Fibroblast of the aortic adventitia (primary cell): ENCODE measurements around the gene IMPG2. TPM values are rescaled to one million over a fixed set of nuclear protein-coding genes. Genes with fewer than 3 reads are reported as not detected.

ENCODE experiments used
- DNase-seq: peaks from one replicate; pipeline ENCODE4 v3.0.0-alpha.2; 2010; ENCODE audit warnings: low read depth
- H3K4me3 ChIP-seq: 2 replicates; pipeline ENCODE4 v1.5.1; 2011; ENCODE audit warnings: low read depth, mild to moderate bottlenecking, control low read depth, low read length, moderate library complexity
- CTCF ChIP-seq: IDR thresholded peaks from 2 replicates; pipeline ENCODE4 v1.5.1; 2011; ENCODE audit warnings: mild to moderate bottlenecking, low read length, control low read depth, inconsistent platforms; ENCODE audit not compliant: insufficient read depth
- total RNA-seq: library from RNA; depleted of rRNA; stranded (reverse); fragments of >200 nt; gene quantifications from 2 replicates; pipeline ENCODE4 v1.2.3, GENCODE V29; 2012; ENCODE audit warnings: low replicate concordance

IMPG2 gene
- total RNA-seq, 1 donor, result 0.45 TPM

GRCh38 chr3:101183151-101183550 is 137.2 kb downstream of the IMPG2 start:
- DNase-seq, result no peak
- no peak overlapping the region for H3K4me3 ChIP-seq
- TF ChIP-seq CTCF, result no peak

DNA sequence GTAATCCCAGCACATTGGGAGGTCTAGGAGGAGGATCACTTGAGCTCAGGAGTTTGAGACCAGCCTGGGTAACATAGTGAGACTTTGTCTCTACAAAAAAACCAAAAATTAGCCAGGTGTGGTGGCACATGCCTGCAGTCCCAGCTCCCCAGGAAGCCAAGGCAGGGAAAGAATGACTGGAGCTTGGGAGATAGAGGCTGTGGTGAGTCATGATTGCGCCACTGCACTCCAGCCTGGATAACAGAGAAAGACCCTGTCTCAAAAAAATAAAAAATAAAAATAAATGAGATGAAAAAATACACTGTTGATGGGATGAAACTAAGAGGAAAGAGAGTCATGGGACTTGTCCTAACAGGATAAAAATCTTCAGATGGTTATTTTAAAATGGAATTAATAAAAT is 137.6 kb downstream of the IMPG2 start:
- DNase-seq, result peak; percentile 60
- H3K4me3 ChIP-seq, result no peak overlapping the region
- no peak for TF ChIP-seq CTCF

GRCh38 chr3:101181801-101182200 is 138.6 kb downstream of the IMPG2 start:
- DNase-seq, result no peak
- H3K4me3 ChIP-seq, result no peak overlapping the region
- no peak for TF ChIP-seq CTCF

GRCh38 chr3:101179637-101180036 is 140.7 kb downstream of the IMPG2 start:
- TF ChIP-seq CTCF, result no peak
- no peak overlapping the region for H3K4me3 ChIP-seq

DNA sequence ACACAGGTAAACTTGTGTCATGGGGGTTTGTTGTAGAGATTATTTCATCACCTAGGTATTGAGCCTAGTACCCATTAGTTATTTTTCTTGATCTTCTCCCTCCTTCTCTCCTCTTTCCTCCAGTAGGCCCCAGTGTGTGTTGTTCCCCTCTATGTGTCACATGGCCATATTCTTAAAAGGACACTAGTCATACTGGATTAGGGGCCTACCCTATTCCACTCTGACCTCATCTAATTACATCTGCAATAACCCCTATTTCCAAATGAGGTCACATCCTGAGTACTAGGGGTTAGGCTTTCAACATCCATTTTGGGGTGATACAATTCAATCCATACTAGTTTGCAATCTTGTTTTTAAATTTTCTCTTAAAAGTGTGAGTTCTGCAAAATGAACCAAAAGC is 142.8 kb downstream of the IMPG2 start:
- no peak overlapping the region for H3K4me3 ChIP-seq
- no peak for DNase-seq
- no peak for TF ChIP-seq CTCF

More at GRCh38 chr3:101179637-101180036, 140.7 kb downstream of the IMPG2 start:
- peak; percentile 41 for DNase-seq

Other genes starting within 250 kb of the IMPG2 start
- 19.5 and 24.0 TPM in 2 replicates for gene SENP7, start 192.6 kb upstream of the IMPG2 start, total RNA-seq
- 26.2 and 32.5 TPM in 2 replicates for gene TRMT10C, start 241.3 kb upstream of the IMPG2 start, total RNA-seq